Mesenchymal stem cell (in vitro differentiated cells and primary cell): Measurements from ENCODE around the gene GJC2.

Source experiments
- DNase-seq: peaks from one replicate; pipeline ENCODE4 v3.0.0-alpha.2; 2013
- H2AFZ ChIP-seq: one replicate; pipeline ENCODE4 v1.6.1; 2013; ENCODE audit warnings: low read depth, mild to moderate bottlenecking, control low read depth, inconsistent platforms, low read length, moderate library complexity
- H2AK5ac ChIP-seq: 2 replicates; pipeline ENCODE4 v1.6.1; 2013; ENCODE audit warnings: low read length, moderate library complexity, mild to moderate bottlenecking, inconsistent platforms; ENCODE audit not compliant: severe bottlenecking
- H2BK120ac ChIP-seq: one replicate; pipeline ENCODE4 v1.6.1; 2013; ENCODE audit warnings: low read depth, mild to moderate bottlenecking, inconsistent platforms, low read length, moderate library complexity
- H2BK12ac ChIP-seq, 2 experiments: one replicate each; pipeline ENCODE4 v1.6.1; 2013; ENCODE audit warnings: inconsistent platforms in 2 of 2, low read length in 2 of 2, mild to moderate bottlenecking in 2 of 2, moderate library complexity in 2 of 2, control low read depth in 1 of 2
- H2BK15ac ChIP-seq: one replicate; pipeline ENCODE4 v1.6.1; 2013; ENCODE audit warnings: mild to moderate bottlenecking, low read depth, inconsistent platforms; ENCODE audit not compliant: poor library complexity, severe bottlenecking
- H2BK5ac ChIP-seq: 2 replicates; pipeline ENCODE4 v1.6.1; 2013; ENCODE audit warnings: low read depth, mild to moderate bottlenecking, low read length, control low read depth, inconsistent platforms; ENCODE audit not compliant: poor library complexity, severe bottlenecking
- H3K14ac ChIP-seq, 2 experiments: one replicate each; pipeline ENCODE4 v1.6.1; 2013; ENCODE audit warnings: inconsistent platforms in 2 of 2, low read length in 2 of 2, control low read depth in 1 of 2, mild to moderate bottlenecking in 1 of 2, moderate library complexity in 1 of 2
- H3K18ac ChIP-seq, 2 experiments: one replicate each; pipeline ENCODE4 v1.6.1; 2013; ENCODE audit warnings: inconsistent platforms in 2 of 2, low read length in 2 of 2, control low read depth in 1 of 2, low read depth in 1 of 2, mild to moderate bottlenecking in 1 of 2
- H3K23ac ChIP-seq, 2 experiments: one replicate each; pipeline ENCODE4 v1.6.1; 2013; ENCODE audit warnings: inconsistent platforms in 2 of 2, low read length in 2 of 2, mild to moderate bottlenecking in 2 of 2, moderate library complexity in 2 of 2, control low read depth in 1 of 2
- H3K27ac ChIP-seq: 2 replicates; pipeline ENCODE4 v1.5.1; 2013; ENCODE audit warnings: mild to moderate bottlenecking, moderate library complexity, low read length, control low read depth, inconsistent platforms; ENCODE audit not compliant: poor library complexity, severe bottlenecking
- H3K27me3 ChIP-seq, 2 experiments: 2 replicates each; pipeline versions ENCODE4 v1.6.1 to v1.7.0; 2013; ENCODE audit warnings: low read length in 2 of 2, mild to moderate bottlenecking in 2 of 2, moderate library complexity in 2 of 2, control low read depth in 1 of 2, inconsistent platforms in 1 of 2; ENCODE audit not compliant: control insufficient read depth in 1 of 2, insufficient read depth in 1 of 2
- H3K36me3 ChIP-seq, 2 experiments: 2 replicates each; pipeline versions ENCODE4 v1.6.1 to v1.7.0; 2013; ENCODE audit warnings: low read length in 2 of 2, control low read depth in 1 of 2, inconsistent platforms in 1 of 2, low read depth in 1 of 2, mild to moderate bottlenecking in 1 of 2; ENCODE audit not compliant: insufficient read depth in 2 of 2, control insufficient read depth in 1 of 2
- H3K4ac ChIP-seq, 2 experiments: one replicate each; pipeline ENCODE4 v1.6.1; 2013; ENCODE audit warnings: inconsistent platforms in 2 of 2, low read length in 2 of 2, mild to moderate bottlenecking in 2 of 2, moderate library complexity in 2 of 2, control low read depth in 1 of 2, low read depth in 1 of 2
- H3K4me1 ChIP-seq: 2 replicates; pipeline ENCODE4 v1.6.1; 2013; ENCODE audit warnings: low read depth, low read length, control low read depth; ENCODE audit not compliant: control insufficient read depth, insufficient read depth
- H3K4me2 ChIP-seq: 2 replicates; pipeline ENCODE4 v1.6.1; 2013; ENCODE audit warnings: low read length, mild to moderate bottlenecking, inconsistent platforms; ENCODE audit not compliant: poor library complexity, severe bottlenecking
- H3K4me3 ChIP-seq, 2 experiments: 2 replicates each; pipeline versions ENCODE4 v1.5.1 to v1.7.0; 2013; ENCODE audit warnings: low read length in 2 of 2, mild to moderate bottlenecking in 2 of 2, control low read depth in 1 of 2, low read depth in 1 of 2; ENCODE audit not compliant: insufficient read depth in 1 of 2
- H3K79me1 ChIP-seq: replicated peaks from 2 replicates; pipeline ENCODE4 v1.6.1; 2013; ENCODE audit warnings: mild to moderate bottlenecking, control low read depth, low read length, inconsistent platforms; ENCODE audit not compliant: poor library complexity, severe bottlenecking
- H3K9ac ChIP-seq: 2 replicates; pipeline ENCODE4 v1.7.0; 2013; ENCODE audit warnings: mild to moderate bottlenecking, low read length, moderate library complexity
- H3K9me3 ChIP-seq: 2 replicates; pipeline ENCODE4 v1.7.0; 2013; ENCODE audit warnings: mild to moderate bottlenecking, low read length; ENCODE audit not compliant: control insufficient read depth
- H4K8ac ChIP-seq: one replicate; pipeline ENCODE4 v1.6.1; 2013; ENCODE audit warnings: inconsistent platforms, mild to moderate bottlenecking, low read length, moderate library complexity
- H4K91ac ChIP-seq: one replicate; pipeline ENCODE4 v1.6.1; 2013; ENCODE audit warnings: mild to moderate bottlenecking, low read length, inconsistent platforms
- WGBS: methylation state at CpG from one replicate; pipeline ENCODE4 v1.1.7; 2013; ENCODE audit warnings: mixed read lengths; 5-methylcytosine and 5-hydroxymethylcytosine counted together

GJC2 gene

GRCh38 chr1:228154670-228155571, 5.2 kb downstream of the GJC2 start:
- Histone ChIP-seq H4K8ac (no peak overlapping the region), H3K4ac (no peak overlapping the region), H2BK5ac (no peak overlapping the region), H3K27me3 (peaks cover 0 to 8% of the 10 kb centered on the region in 2 experiments), H3K4me2 (no peak overlapping the region), H3K79me1 (peaks cover 10% of the 10 kb centered on the region), H3K36me3 (peaks cover 0 to 50% of the 10 kb centered on the region in 2 experiments), H3K14ac (no peak overlapping the region), H2BK120ac (no peak overlapping the region), H2AK5ac (no peak overlapping the region), H4K91ac (no peak overlapping the region), H3K23ac (no peak overlapping the region), H3K4me3 (no peak overlapping the region), H3K18ac (no peak overlapping the region), H3K9ac (no peak overlapping the region), H3K4me1 (peaks cover 19% of the 10 kb centered on the region), H3K27ac (no peak overlapping the region), H2BK12ac (no peak overlapping the region), H2BK15ac (no peak overlapping the region), H3K9me3 (no peaks in the 10 kb centered on the region), H2AFZ (no peak overlapping the region)
- DNase-seq = no peak
- 91% methylated on average over 19 of the region's 20 CpGs for WGBS

- WGBS = 91% methylated on average over 16 of the region's 16 CpGs
- H3K9ac ChIP-seq = no peak overlapping the region
- H3K14ac ChIP-seq = no peak overlapping the region
- no peak overlapping the region for H2BK5ac ChIP-seq
- no peaks in the 10 kb centered on the region for H3K9me3 ChIP-seq
- peaks cover 10% of the 10 kb centered on the region for H3K4me1 ChIP-seq
- no peak overlapping the region for H3K18ac ChIP-seq
- peaks cover 9% of the 10 kb centered on the region for H3K79me1 ChIP-seq
- H3K4me3 ChIP-seq = no peak overlapping the region
- no peak overlapping the region for H3K4me2 ChIP-seq
- no peak overlapping the region for H2BK15ac ChIP-seq
- no peak for DNase-seq
- no peak overlapping the region for H3K27ac ChIP-seq
- peaks cover 0 to 42% of the 10 kb centered on the region in 2 experiments for H3K36me3 ChIP-seq
- no peak overlapping the region for H3K4ac ChIP-seq
- H3K23ac ChIP-seq = no peak overlapping the region
- H3K27me3 ChIP-seq = peaks cover 0 to 8% of the 10 kb centered on the region in 2 experiments
- no peak overlapping the region for H4K8ac ChIP-seq
- no peak overlapping the region for H2BK120ac ChIP-seq
- no peak overlapping the region for H4K91ac ChIP-seq
- H2BK12ac ChIP-seq = no peak overlapping the region
- no peak overlapping the region for H2AFZ ChIP-seq
- no peak overlapping the region for H2AK5ac ChIP-seq
Observed at GRCh38 chr1:228155596-228156514, 6.1 kb downstream of the GJC2 start.

GRCh38 chr1:228156515-228156881, 6.8 kb downstream of the GJC2 start:
- H3K79me1 ChIP-seq = peaks cover 8% of the 10 kb centered on the region
- H2AK5ac ChIP-seq = no peak overlapping the region
- H2AFZ ChIP-seq = no peak overlapping the region
- no peaks in the 10 kb centered on the region for H3K9me3 ChIP-seq
- H2BK15ac ChIP-seq = no peak overlapping the region
- H3K9ac ChIP-seq = no peak overlapping the region
- H3K23ac ChIP-seq = no peak overlapping the region
- H3K4me1 ChIP-seq = peaks cover 4% of the 10 kb centered on the region
- no peak overlapping the region for H4K91ac ChIP-seq
- peaks cover 0 to 35% of the 10 kb centered on the region in 2 experiments for H3K36me3 ChIP-seq
- H3K27ac ChIP-seq = no peak overlapping the region
- H3K18ac ChIP-seq = no peak overlapping the region
- H3K14ac ChIP-seq = no peak overlapping the region
- no peak overlapping the region for H4K8ac ChIP-seq
- no peak overlapping the region for H2BK12ac ChIP-seq
- H3K4me2 ChIP-seq = no peak overlapping the region
- 88% methylated on average over 9 of the region's 9 CpGs for WGBS
- peaks cover 0 to 8% of the 10 kb centered on the region in 2 experiments for H3K27me3 ChIP-seq
- no peak for DNase-seq
- H3K4ac ChIP-seq = no peak overlapping the region
- H3K4me3 ChIP-seq = no peak overlapping the region
- no peak overlapping the region for H2BK120ac ChIP-seq
- no peak overlapping the region for H2BK5ac ChIP-seq
